HG02884 (cell line): ENCODE results near the gene KIF25.

Experiments
- ATAC-seq: cut with Tn5 transposase; IDR thresholded peaks from one replicate; pipeline ENCODE4 v1.9.1; 2021; ENCODE audit warnings: mild to moderate bottlenecking, moderate library complexity; ENCODE audit not compliant: unreplicated experiment

The KIF25 gene

DNA sequence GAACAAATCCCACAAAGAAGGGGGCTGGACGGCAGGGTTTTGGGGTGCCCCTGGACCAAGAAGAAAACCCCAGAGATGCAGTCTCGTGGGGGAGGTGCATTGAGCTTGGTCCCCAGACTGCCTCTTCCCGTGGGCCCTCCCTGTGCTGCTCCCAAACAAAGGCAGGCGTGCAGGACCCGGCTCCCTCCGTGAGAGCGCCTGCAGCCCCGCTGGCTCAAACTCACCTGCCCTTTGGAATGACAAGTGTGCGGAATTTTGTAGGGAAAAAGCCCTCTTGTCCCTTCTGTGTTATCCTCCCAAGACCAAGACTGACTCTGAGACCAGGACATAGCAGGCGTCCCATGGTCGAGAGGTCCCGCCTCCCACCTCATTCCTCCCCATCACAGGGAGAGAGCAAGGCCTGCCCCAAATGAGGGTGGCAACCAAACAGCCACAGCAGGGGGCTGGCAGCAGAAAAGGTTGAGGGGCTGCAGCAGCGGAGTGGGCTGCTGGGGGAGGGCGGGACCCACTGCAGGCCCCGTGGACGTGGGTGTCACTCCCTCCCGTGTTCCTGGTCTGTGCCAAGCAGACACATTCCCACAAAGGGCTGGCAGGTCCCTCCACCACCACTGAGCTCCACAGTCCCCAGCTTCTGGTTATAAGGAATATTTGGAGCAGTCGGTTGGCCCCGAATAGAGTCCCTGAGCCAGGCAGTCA, 87.1 kb downstream of the KIF25 start:
- no peak for ATAC-seq

DNA sequence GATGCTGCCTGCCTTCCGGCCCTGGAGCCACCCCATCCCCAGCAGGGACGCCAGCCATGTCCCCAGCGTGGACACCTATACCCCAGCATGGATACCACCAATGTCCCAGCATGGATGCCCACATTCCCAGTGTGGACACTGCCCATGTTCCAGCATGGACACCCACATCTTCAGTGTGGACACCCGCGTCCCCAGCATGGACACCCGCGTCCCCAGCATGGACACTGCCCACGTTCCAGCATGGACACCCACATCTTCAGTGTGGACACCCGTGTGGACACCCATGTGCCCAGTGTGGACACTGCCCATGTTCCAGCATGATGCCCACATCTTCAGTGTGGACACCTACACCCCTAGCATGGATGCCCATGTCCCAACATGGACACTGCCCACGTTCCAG, 88.6 kb downstream of the KIF25 start:
- ATAC-seq = no peak

GRCh38 chr6:168086616-168087015, 89.1 kb downstream of the KIF25 start:
- no peak for ATAC-seq

DNA sequence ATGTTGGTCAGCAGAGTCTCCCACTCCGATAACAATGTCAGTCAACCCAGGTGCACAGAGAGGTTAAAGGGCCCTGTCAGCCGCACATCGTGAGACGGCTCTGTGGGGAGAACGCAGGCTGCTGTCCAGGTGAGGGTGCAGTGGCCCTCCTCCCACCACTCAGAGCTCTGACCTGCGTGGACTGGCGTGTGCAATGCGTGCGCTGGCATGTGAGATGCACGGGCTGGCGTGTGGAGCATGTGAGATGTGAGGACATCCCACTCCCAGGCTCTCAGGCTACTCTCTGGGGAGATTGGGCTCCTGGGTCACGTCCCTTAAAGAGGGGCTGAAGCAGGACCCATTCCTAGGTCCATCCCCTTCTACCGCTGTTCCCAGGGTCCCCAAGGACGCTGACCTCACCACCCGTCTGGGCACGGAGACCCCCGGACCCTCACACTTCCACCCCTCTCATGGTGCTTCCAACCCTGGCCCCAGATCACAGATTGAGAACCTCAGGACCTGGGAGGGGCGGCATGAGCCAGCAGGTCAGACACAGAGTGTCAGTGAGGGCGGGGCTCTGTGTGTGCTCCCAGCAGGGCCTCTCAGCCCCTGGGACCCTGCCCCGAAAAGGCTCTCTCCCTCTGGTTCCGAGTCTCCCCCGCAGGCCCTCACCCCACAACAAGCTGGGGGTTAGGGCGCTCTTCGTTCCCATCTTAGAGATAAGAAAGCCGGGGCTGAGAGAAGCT, 90.1 kb downstream of the KIF25 start:
- no peak for ATAC-seq

- ATAC-seq = no peak
Observed at GRCh38 chr6:168088161-168089053, 90.9 kb downstream of the KIF25 start.

- no peak for ATAC-seq
Observed at GRCh38 chr6:168089186-168090063, 92.0 kb downstream of the KIF25 start.

- ATAC-seq = no peak
Observed at GRCh38 chr6:168090064-168090690, 92.7 kb downstream of the KIF25 start.

DNA sequence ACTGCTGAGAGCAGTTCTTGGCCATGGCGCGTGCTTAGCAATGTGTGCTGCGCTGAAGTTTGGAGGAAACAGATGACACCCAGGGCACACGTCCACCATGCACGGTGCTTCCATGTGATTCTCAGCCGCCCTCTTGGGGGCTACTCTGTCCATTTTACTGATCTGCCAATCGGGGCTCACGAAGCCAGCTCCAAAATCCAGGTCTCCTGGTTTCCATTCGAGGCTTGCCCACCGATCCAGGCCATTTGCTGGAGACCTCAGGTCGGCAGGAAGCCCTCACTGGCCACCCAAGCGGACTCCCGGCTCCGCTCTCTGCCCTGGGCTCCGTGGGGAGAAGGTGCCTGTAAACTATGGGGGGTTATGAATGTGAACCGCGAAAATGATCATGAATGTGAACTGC, 93.2 kb downstream of the KIF25 start:
- ATAC-seq = no peak

DNA sequence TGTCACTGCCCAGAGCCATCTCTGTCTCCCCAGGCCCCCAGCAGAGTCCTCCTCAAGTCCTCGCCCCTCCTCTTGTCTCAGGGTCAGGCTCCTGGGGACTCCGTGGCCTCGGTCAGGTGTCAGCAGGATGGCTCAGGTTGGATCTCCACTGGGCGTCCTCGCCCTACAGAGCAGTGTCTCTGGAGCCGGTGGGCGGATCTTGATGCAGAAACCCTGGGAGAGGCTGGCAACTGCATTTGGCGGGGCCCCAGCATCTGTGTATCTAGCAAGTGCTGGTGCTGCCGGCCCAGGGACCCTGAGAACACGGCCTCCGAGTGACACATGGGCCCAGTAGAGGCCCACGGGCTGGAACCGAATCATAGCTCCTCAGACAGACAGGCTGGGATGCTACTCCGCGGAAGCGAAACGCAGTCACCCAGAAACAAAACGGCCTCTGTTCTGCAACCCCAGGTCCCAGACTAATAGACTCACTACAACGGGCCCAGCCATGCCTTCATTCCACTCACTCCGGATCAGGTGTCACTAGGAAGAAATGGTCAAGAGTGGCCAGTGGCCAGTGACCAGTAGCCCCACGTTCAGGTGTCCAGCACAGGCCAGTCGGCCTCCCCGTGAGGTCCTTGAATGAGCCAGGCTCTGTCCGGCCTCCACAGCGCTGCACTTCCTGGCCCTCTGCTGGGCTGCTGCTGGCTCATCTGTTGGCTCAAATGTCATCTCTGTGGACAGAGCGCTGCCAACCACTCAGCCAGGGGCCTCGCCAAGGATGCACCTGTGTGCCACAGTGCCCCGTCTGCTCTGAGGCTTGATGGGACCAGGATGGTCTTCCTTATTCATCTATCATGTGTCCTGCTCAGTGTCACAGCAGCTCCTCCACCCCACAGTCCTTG, 94.2 kb downstream of the KIF25 start:
- no peak for ATAC-seq

DNA sequence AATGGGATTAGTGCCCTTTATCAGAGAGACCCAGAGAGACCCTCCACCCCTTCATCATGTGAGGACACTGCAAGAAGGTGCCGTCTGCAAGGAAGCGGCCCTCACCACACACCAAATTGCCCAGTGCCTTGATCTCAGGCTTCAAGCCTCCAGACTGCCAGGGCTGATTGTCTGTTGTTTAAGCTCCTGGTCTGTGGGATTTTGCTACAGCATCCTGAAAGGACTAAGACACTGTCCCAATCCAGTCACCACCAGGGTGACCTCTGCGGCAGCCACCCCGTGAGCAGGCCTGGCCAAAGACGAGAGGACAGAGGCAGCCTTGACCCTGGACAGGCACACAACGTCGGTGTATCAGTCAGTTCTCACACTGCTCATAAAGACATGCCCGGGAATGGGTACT, 95.1 kb downstream of the KIF25 start:
- no peak for ATAC-seq

- no peak for ATAC-seq
Observed at GRCh38 chr6:168093071-168093505, 95.6 kb downstream of the KIF25 start.

GRCh38 chr6:168093634-168094033, 96.2 kb downstream of the KIF25 start:
- no peak for ATAC-seq
